ENCODE data around the gene CCL26.
"Not testable (repeated sequence)": the region's sequence is repeated elsewhere in the genome, so short reads cannot be mapped to it uniquely, and the experiment has no call there.

The CCL26 gene

DNA sequence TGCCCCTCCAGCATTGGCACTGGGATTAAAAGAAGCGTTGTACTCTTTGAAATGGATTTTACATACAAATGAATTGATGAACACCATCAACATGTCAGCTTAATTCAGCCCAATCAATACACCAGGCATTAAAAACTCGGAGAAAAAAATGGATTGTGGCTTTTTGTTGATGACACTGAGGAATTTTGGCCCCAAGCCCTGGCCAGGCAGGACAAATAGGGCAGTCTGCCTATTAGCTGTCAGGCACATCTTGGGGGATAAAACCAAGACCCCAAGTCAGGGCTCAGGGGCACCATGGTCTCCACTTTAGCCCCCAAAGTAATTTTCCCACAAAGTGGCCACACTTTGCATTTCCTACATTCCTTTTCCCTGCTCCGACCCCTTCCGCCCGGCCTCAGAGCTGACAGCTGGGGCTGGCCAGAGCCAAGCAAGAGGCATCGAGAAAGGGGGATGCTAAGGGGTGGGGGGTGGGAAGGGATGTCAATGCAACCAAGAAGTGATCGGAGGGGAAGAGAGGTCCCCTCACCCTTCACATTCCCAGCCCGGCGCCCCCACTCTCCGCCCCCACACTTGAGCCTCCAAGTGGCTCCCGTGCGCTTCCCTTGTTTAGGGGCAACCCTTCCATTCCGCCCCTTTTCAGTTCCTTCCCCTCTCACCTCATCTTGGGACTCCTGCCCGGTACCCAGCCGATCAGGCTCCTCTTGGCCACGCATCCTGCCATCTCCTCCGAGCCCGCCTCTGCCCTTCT is 34.0 kb downstream of the CCL26 start:
- DNase-seq, result no peak

DNA sequence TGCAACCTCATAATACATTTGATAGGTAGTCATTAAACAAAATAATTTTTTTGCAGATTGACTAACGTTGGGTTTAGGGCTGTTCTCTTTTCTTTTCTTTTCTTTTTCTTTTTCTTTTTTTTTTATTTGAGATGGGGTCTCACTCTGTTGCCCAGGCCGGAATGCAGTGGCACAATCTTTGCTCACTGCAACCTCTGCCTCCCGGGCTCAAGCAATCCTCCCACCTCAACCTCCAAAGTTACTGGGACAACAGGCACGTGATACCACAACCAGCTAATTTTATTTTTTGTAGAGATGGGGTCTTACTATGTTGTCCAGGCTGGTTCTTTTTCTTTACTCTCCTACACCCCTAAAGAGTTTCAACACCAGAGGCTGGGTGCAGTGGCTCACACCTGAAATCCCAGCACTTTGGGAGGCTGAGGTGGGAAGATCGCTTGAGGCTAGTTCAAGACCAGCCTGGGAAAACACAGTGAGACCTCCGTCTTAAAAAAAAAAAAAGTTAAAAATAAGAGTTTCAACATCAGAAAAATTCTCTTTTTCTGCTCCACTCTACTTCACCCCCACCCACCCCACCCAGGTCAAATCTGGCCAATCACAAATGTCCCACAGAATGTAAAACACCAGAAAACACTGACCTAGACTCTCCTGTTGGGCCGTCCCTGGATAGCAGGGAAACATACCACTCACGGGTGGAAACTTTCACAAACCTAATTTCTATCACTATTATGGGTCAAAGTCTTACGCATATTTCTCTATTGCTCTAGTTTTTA is 36.2 kb downstream of the CCL26 start:
- DNase-seq, result no peak

GRCh38 chr7:75734586-75735458 is 37.2 kb downstream of the CCL26 start:
- no peak for DNase-seq

GRCh38 chr7:75732764-75733630 is 39.0 kb downstream of the CCL26 start:
- no peak for DNase-seq

GRCh38 chr7:75732016-75732521 is 39.9 kb downstream of the CCL26 start:
- DNase-seq, result no peak

DNA sequence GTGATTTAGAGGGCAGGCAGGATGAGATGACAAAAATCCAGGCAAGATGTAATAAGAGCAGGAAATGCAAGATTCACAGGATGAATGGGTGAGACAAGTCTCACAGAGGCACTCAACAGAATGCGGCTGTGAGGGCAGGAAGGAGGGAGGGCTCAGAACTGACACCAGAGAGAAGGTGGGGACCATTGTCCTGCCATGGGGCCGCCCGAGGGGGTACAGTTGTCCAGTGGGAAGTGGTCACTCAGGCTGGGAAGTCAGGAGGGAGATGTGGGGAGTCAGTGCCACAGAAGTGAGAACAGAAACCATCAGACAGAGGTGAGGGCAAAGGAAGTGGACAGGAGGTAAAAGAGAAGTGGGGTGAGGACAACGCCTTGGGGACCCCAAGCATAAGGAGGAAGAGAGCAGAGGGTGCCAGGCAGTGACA is 42.1 kb downstream of the CCL26 start:
- DNase-seq, result no peak

DNA sequence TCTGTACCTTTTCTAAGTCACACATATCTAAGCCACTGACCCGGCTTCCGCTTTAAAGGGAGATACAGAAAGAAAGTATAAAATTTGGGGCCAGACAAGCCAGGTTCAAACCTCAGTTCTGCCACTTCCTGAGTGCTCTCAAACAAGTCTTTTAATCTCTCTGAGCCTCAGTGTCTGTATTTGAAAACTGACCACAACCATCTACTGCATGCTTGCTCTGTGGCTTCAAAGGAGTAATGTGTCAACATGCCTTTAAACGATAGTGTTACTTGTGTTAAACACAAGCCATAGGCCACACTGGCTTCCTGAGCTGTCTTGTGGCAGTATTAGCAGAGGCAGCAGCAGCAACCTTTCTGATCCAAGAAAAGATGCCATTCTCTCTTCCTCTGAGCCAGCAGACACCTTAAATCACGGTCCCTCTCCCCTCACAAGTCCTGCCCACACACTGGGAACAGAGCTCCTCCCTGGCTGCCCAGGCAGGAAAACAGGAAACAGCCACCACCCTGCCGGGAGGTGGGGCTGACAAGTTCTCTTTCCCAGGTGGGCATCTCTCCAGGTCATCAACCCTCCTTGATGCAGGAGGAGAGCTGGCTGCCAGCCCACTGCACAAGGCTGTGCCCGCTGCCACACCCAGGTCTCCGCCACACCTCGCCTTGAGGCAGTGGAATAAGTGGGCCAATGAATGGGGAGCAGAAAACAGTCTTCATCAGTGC is 44.0 kb downstream of the CCL26 start:
- peak in 1 of 2 donors; percentile 29 for DNase-seq

GRCh38 chr7:75727351-75727750 is 44.7 kb downstream of the CCL26 start:
- DNase-seq, result not testable (repeated sequence)

- no peak for DNase-seq
These were observed 46.7 kb downstream of the CCL26 start for GRCh38 chr7:75725306-75725705.

GRCh38 chr7:75723444-75723843 is 48.6 kb downstream of the CCL26 start:
- no peak for DNase-seq

- DNase-seq, result no peak
These were observed 49.6 kb downstream of the CCL26 start for GRCh38 chr7:75722373-75722772.

- DNase-seq, result not testable (repeated sequence)
These were observed 50.1 kb downstream of the CCL26 start for GRCh38 chr7:75721922-75722321.

- no peak for DNase-seq
These were observed 50.6 kb downstream of the CCL26 start for GRCh38 chr7:75721426-75721825.

DNA sequence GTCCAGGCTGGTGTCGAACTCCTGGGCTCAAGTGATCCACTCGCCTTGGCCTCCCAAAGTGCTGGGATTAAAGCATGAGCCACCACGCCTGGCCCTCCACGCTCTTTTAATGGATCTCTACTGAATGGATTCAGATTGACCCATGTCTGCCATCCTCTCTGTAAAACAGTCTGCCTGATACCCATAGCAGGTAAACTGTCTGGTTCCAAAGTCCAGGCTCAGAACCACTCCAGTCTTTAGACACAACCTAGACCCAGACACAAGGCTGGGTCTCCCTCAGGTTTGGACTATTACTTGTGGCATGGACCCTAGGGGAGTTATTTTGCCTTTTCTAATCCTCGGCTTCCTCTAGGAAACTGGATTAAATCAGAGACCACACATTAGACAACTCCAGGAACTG is 52.4 kb downstream of the CCL26 start:
- DNase-seq, result no peak

Measured in stimulated activated CD4-positive, alpha-beta T cell treated with anti-CD3 and anti-CD28 coated beads, Interleukin-2, amount 100 ng/mL, for 24 hours (primary cell).